T47D (cell line): ENCODE results near the gene MFNG.

Experiments used
- DNase-seq, 2 experiments: peaks; one replicate each; pipeline versions ENCODE4 v3.0.0 to v3.0.0-alpha.2; 2011 to 2012; ENCODE audit warnings: low read depth in 1 of 2, low spot score in 1 of 2
- JUND ChIP-seq: IDR thresholded peaks from 2 replicates; pipeline ENCODE4 v1.6.1; 2012; ENCODE audit warnings: low read depth
- in situ Hi-C: cut with HindIII; loops from 2 replicates; pipeline ENCODE4 v1.10.0; 2016; ENCODE audit warnings: low sequenced_read_pairs, low pct_unique_long_range_greater_than_20kb

Gene MFNG

GRCh38 chr22:37425800-37426705 lies 60.1 kb downstream of the MFNG start:
- in situ Hi-C loops: no loop called here
- DNase-seq: no peak
- no peak for TF ChIP-seq JUND

DNA sequence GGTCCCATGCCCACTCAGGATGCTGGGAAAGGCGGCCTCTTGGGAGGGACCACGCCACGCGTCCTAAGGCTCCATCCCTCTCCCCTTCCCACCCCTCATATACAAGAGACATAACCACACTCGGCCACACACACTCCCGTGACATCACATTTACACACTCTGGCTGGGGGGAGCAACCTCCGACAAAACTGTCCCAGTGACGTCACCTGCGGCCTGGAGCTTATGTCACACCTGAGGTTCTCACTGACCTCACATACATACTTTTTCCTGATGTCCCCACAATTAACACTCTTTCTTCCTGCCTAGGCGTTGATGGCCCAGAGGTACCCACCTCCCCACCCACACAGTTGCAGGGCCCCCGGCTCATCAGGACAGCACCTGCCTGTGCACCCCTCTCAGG lies 60.8 kb downstream of the MFNG start:
- DNase-seq: no peak
- in situ Hi-C loops: no loop called here

DNA sequence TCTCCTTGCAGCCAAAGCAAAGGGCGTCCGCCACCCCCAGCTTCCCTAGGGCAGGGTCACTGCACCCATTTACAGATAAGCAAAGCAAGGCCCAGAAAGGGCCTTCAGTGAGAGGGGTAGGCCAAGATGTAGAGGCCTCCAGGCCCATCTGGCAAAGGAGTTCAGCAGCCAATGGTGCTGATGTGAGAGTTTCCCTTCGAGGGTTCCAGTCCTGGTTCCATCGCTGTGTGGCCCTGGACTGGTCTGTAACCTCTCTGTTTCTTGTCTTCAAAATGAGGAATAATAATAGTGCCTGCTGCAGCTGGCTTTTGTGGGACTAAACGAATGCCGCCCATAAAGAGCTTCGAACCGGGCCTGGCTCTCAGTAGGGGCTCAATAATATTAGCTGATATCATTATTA lies 62.9 kb downstream of the MFNG start:
- no peak for DNase-seq
- no peak for TF ChIP-seq JUND
- in situ Hi-C loops: no loop called here

More for the DNA sequence above, 60.8 kb downstream of the MFNG start:
- no peak for TF ChIP-seq JUND

GRCh38 chr22:37421468-37421877 lies 64.7 kb downstream of the MFNG start:
- TF ChIP-seq JUND: no peak
- no peak for DNase-seq
- in situ Hi-C loops: no loop called here

DNA sequence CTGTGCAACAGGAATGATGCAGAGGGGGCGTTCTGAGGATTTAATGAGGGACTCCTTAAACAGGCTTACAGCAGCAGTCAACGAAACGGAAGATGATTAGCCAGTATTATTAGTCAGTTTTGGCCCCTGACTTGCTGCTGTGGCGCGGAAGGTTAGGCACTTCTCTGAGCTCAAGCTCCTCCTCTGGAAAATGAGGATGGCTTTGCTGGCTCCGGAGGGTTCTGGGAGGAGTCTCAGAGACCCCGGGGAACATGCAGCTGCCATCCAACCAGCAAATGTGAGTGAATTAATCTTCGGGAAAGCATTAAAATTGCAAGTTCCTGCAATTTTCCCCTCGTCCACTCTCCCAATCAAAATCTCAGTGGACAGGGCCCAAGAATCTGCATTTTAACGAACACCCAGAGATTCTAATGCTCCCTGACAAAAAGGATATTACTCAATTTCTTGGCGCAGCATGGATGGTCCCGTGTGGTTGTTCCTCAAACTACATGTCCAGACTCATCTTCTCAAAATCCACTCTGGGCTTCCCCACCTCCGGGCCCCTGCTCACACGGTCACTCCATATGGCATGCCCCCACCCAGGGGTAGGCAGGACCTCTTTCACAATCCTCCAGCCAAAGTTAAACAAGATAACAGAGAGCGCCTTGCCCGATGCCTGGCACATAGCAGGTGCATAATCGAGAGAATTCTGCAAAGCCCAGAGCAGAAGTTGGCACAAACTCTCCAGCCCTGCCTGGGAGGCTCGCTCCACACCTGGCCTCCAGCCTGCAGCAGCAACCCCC lies 65.3 kb downstream of the MFNG start:
- in situ Hi-C loops: no loop called here
- no peak for DNase-seq

DNA sequence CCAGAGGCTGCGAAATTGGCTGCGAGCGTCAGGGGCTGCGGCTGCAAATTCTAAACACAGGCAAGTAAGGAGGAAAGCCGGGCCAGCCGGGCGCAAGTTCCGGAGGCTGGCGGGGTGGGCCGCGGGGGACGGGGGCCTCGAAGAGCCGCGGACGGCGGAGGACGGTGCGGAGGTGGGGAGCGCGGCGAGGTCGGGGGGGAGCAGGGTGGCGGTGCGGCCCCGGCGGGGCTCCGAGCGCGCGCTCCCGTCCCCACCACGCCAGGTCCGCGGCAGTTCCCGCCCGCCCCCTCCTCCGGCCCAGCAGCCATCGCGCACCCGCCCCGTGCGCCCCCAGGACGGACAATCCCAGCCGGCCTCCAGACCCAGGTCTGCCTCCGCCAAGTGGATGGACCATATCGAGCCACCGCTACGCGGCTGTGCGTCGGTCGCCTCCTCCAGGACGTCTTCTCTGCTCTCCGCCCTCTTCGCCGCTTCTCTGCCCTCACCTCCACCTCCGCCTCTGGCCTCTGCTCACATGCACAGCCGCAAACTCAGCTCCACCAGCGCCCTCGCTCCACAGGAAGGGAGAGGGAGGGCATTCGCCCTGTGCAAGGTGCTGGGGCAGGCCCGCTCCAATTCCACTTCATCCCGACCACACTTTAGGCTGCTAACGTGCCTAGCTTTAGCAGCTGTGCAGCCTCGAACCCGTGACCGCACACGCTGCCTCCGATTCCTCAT lies 66.1 kb downstream of the MFNG start:
- in situ Hi-C loops: no loop called here
- no peak for DNase-seq

More for the DNA sequence above, 65.3 kb downstream of the MFNG start:
- no peak for TF ChIP-seq JUND

GRCh38 chr22:37419370-37419968 lies 66.7 kb downstream of the MFNG start:
- in situ Hi-C loops: no loop called here
- TF ChIP-seq JUND: no peak

More for the DNA sequence above, 66.1 kb downstream of the MFNG start:
- TF ChIP-seq JUND: no peak

More at GRCh38 chr22:37419370-37419968, 66.7 kb downstream of the MFNG start:
- no peak for DNase-seq
